Cardiac muscle cell (in vitro differentiated cells and primary cell): ENCODE data around the gene LGI4. TPM values are rescaled to one million over a fixed set of nuclear protein-coding genes. Genes with fewer than 3 reads are reported as not detected.
A peak's percentile ranks its signal among the peaks of the same experiment; 100 is the strongest.

Source experiments
- DNase-seq, 2 donors: peaks; one replicate each; pipeline versions ENCODE4 v3.0.0 to v3.0.0-alpha.2; 2010 to 2017; ENCODE audit warnings: low read depth in 1 of 2, low spot score in 1 of 2
- H3K27ac ChIP-seq: fragments of 200-600 bp; sonication (generic); 2 replicates; pipeline ENCODE4 v1.5.1; 2016
- H3K27me3 ChIP-seq: fragments of 200-600 bp; sonication (generic); 2 replicates; pipeline ENCODE4 v1.6.0; 2016; ENCODE audit warnings: control low read depth
- H3K36me3 ChIP-seq: fragments of 200-600 bp; sonication (generic); 2 replicates; pipeline ENCODE4 v1.5.1; 2016; ENCODE audit warnings: control low read depth
- H3K4me1 ChIP-seq: fragments of 200-600 bp; sonication (generic); 2 replicates; pipeline ENCODE4 v1.8.1; 2017; ENCODE audit warnings: low read depth, mild to moderate bottlenecking, mixed run types
- H3K4me3 ChIP-seq: fragments of 200-600 bp; sonication (generic); 2 replicates; pipeline ENCODE4 v1.5.1; 2016; ENCODE audit warnings: mild to moderate bottlenecking
- H3K9me3 ChIP-seq: fragments of 200-600 bp; sonication (generic); 2 replicates; pipeline ENCODE4 v1.5.1; 2017; ENCODE audit warnings: low read depth, mild to moderate bottlenecking, control low read depth
- CTCF ChIP-seq: IDR thresholded peaks from 2 replicates; pipeline ENCODE4 v1.5.1; 2012; ENCODE audit warnings: low read depth, mild to moderate bottlenecking, low read length
- polyA plus RNA-seq: library from polyadenylated mRNA; unstranded; fragments of >200 nt; fragmentation: Nextera tagmentation; extraction: Ambion mirVana; gene quantifications from 2 replicates; pipeline ENCODE4 v1.2.1, GENCODE V29; 2016
- total RNA-seq: library from RNA; depleted of rRNA; stranded (reverse); fragments of >200 nt; gene quantifications from 2 replicates; pipeline ENCODE4 v1.2.3, GENCODE V29; 2016

LGI4 gene
- total and polyA plus RNA-seq, 2 experiments from 2014 or later: 26.7 to 45.5 TPM

GRCh38 chr19:35127871-35128270, 7.0 kb downstream of the LGI4 start:
- Histone ChIP-seq H3K36me3 (no peaks in the 10 kb centered on the region), H3K4me3 (no peak overlapping the region), H3K4me1 (no peaks in the 10 kb centered on the region), H3K27ac (no peak overlapping the region), H3K27me3 (no peaks in the 10 kb centered on the region), H3K9me3 (no peaks in the 10 kb centered on the region)
- no peak for TF ChIP-seq CTCF
- DNase-seq: no peak

GRCh38 chr19:35126624-35126959, 8.3 kb downstream of the LGI4 start:
- Histone ChIP-seq H3K9me3 (no peaks in the 10 kb centered on the region), H3K27me3 (no peaks in the 10 kb centered on the region), H3K4me3 (no peak overlapping the region), H3K27ac (no peak overlapping the region), H3K36me3 (no peaks in the 10 kb centered on the region), H3K4me1 (no peaks in the 10 kb centered on the region)
- peak in 1 of 2 donors; percentile 32 for DNase-seq
- no peak for TF ChIP-seq CTCF

GRCh38 chr19:35125749-35126623, 8.9 kb downstream of the LGI4 start:
- Histone ChIP-seq H3K27ac (no peak overlapping the region), H3K9me3 (no peaks in the 10 kb centered on the region), H3K27me3 (no peaks in the 10 kb centered on the region), H3K4me3 (no peak overlapping the region), H3K36me3 (no peaks in the 10 kb centered on the region), H3K4me1 (no peaks in the 10 kb centered on the region)
- DNase-seq: no peak
- no peak for TF ChIP-seq CTCF

GRCh38 chr19:35125270-35125717, 9.6 kb downstream of the LGI4 start:
- Histone ChIP-seq H3K4me1 (no peaks in the 10 kb centered on the region), H3K27ac (no peak overlapping the region), H3K9me3 (no peaks in the 10 kb centered on the region), H3K36me3 (no peaks in the 10 kb centered on the region), H3K27me3 (no peaks in the 10 kb centered on the region), H3K4me3 (no peak overlapping the region)
- TF ChIP-seq CTCF: no peak
- DNase-seq: no peak

GRCh38 chr19:35124098-35125060, 10.5 kb downstream of the LGI4 start:
- no peak overlapping the region for H3K4me3 ChIP-seq
- H3K4me1 ChIP-seq: no peaks in the 10 kb centered on the region
- no peaks in the 10 kb centered on the region for H3K27me3 ChIP-seq
- DNase-seq: peak in 1 of 2 donors; percentile 94
- no peak overlapping the region for H3K27ac ChIP-seq
- TF ChIP-seq CTCF: no peak
- H3K36me3 ChIP-seq: no peaks in the 10 kb centered on the region
- H3K9me3 ChIP-seq: no peaks in the 10 kb centered on the region
